ENCODE results near the gene ST6GAL1.
"Not testable (repeated sequence)": the region's sequence is repeated elsewhere in the genome, so short reads cannot be mapped to it uniquely, and the experiment has no call there.

The ST6GAL1 gene

GRCh38 chr3:186930143-186930640, at the start of gene ST6GAL1:
ST6GAL1 (plus strand) TSS chr3:186930526; CDS start chr3:187042704, 112,178 bp downstream.
- no peak for DNase-seq

- DNase-seq: no peak
Observed at GRCh38 chr3:186882150-186882524, 48.2 kb upstream of the ST6GAL1 start.

GRCh38 chr3:186882881-186883685, 47.2 kb upstream of the ST6GAL1 start:
- DNase-seq: no peak

GRCh38 chr3:186883686-186884058, 46.7 kb upstream of the ST6GAL1 start:
- no peak for DNase-seq

- DNase-seq: not testable (repeated sequence)
Observed at GRCh38 chr3:186884868-186885267, 45.5 kb upstream of the ST6GAL1 start.

- no peak for DNase-seq
Observed at GRCh38 chr3:186886202-186886981, 43.9 kb upstream of the ST6GAL1 start.

- DNase-seq: not testable (repeated sequence)
Observed at GRCh38 chr3:186887507-186887938, 42.8 kb upstream of the ST6GAL1 start.

GRCh38 chr3:186888569-186888968, 41.8 kb upstream of the ST6GAL1 start:
- no peak for DNase-seq

GRCh38 chr3:186889698-186890097, 40.6 kb upstream of the ST6GAL1 start:
- not testable (repeated sequence) for DNase-seq

- no peak for DNase-seq
Observed at GRCh38 chr3:186890911-186891310, 39.4 kb upstream of the ST6GAL1 start.

GRCh38 chr3:186893071-186893470, 37.3 kb upstream of the ST6GAL1 start:
- DNase-seq: not testable (repeated sequence)

- DNase-seq: no peak
Observed at GRCh38 chr3:186895406-186895805, 34.9 kb upstream of the ST6GAL1 start.

- DNase-seq: no peak
Observed at GRCh38 chr3:186896006-186896405, 34.3 kb upstream of the ST6GAL1 start.

GRCh38 chr3:186896875-186897274, 33.5 kb upstream of the ST6GAL1 start:
- DNase-seq: no peak

- no peak for DNase-seq
Observed at GRCh38 chr3:186901135-186901734, 29.1 kb upstream of the ST6GAL1 start.

- no peak for DNase-seq
Observed at GRCh38 chr3:186902154-186902553, 28.2 kb upstream of the ST6GAL1 start.

GRCh38 chr3:186902713-186903112, 27.6 kb upstream of the ST6GAL1 start:
- no peak for DNase-seq

- not testable (repeated sequence) for DNase-seq
Observed at GRCh38 chr3:186903676-186904075, 26.6 kb upstream of the ST6GAL1 start.

- not testable (repeated sequence) for DNase-seq
Observed at GRCh38 chr3:186907075-186907474, 23.3 kb upstream of the ST6GAL1 start.

GRCh38 chr3:186909078-186909853, 21.1 kb upstream of the ST6GAL1 start:
- peak; percentile 17 for DNase-seq

GRCh38 chr3:186915806-186916796, 14.2 kb upstream of the ST6GAL1 start:
- no peak for DNase-seq
